A549 (cell line): ENCODE measurements around the gene MRPL28.
"Not testable (repeated sequence)": the region's sequence is repeated elsewhere in the genome, so short reads cannot be mapped to it uniquely, and the experiment has no call there.

ENCODE experiments used
- BHLHE40 ChIP-seq: IDR thresholded peaks from 2 replicates; pipeline ENCODE4 v1.6.1; 2012; ENCODE audit warnings: low read depth, low read length, inconsistent platforms
- EP300 ChIP-seq, 2 experiments: fragments of >200 bp; sonication (Bioruptor Twin); formaldehyde crosslinking; IDR thresholded peaks; 2 replicates in 1 of 2; 3 replicates in 1 of 2; pipeline ENCODE4 v1.6.1; 2016 to 2017
- POLR2A ChIP-seq: IDR thresholded peaks from 2 replicates; pipeline ENCODE4 v1.6.1; 2012; ENCODE audit warnings: mild to moderate bottlenecking, low read length
- TF ChIP-seq, protein P1 (sequence below): fragments of >200 bp; sonication (Bioruptor Twin); formaldehyde crosslinking; IDR thresholded peaks from 3 replicates; pipeline ENCODE4 v1.5.1; 2016

DNA sequence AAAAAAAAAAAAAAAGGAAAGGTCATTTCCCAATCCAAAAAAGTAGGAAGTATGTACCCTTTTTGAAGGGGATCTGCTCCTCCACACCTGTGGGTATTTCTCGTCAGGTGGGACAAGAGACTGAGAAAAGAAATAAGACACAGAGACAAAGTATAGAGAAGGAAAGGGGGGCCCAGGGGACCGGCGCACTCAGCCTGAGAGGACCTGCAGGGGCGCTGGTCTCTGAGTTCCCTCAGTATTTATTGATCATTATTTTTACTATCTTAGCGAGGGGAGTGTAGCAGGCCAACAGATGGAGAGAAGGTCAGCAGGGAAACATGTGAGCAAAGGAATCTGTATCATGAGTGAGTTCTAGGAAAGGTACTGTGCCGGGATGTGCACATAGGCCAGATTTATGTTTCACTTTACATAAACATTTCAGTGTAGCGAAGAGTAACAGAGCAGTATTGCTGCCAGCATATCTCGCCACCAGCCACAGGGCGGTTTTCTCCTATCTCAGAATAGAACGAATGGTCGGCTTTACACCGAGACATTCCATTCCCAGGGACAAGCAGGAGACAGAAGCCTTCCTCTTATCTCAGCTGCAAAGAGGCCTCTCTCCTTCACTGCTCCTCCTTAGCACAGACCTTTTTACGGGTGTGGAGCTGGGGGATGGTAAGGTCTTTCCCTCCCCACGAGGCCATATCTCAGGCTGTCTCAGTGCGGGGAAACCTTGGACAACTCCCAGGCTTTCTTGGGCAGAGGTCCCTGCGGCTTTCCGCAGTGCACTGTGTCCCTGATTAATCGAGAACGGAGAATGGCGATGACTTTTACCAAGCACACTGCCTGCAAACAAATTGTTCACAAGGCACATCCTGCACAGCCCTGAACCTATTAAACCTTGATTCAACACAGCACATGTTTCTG, 17.7 kb upstream of the MRPL28 start:
- TF ChIP-seq, protein P1, sequence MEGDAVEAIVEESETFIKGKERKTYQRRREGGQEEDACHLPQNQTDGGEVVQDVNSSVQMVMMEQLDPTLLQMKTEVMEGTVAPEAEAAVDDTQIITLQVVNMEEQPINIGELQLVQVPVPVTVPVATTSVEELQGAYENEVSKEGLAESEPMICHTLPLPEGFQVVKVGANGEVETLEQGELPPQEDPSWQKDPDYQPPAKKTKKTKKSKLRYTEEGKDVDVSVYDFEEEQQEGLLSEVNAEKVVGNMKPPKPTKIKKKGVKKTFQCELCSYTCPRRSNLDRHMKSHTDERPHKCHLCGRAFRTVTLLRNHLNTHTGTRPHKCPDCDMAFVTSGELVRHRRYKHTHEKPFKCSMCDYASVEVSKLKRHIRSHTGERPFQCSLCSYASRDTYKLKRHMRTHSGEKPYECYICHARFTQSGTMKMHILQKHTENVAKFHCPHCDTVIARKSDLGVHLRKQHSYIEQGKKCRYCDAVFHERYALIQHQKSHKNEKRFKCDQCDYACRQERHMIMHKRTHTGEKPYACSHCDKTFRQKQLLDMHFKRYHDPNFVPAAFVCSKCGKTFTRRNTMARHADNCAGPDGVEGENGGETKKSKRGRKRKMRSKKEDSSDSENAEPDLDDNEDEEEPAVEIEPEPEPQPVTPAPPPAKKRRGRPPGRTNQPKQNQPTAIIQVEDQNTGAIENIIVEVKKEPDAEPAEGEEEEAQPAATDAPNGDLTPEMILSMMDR: not testable (repeated sequence)
- TF ChIP-seq BHLHE40; EP300 (IDR thresholded peaks at IDR 0.05); POLR2A: not testable (repeated sequence)
